Measurements from ENCODE around the gene AKIP1.
A peak's percentile ranks its signal among the peaks of the same experiment; 100 is the strongest.

AKIP1 gene

DNA sequence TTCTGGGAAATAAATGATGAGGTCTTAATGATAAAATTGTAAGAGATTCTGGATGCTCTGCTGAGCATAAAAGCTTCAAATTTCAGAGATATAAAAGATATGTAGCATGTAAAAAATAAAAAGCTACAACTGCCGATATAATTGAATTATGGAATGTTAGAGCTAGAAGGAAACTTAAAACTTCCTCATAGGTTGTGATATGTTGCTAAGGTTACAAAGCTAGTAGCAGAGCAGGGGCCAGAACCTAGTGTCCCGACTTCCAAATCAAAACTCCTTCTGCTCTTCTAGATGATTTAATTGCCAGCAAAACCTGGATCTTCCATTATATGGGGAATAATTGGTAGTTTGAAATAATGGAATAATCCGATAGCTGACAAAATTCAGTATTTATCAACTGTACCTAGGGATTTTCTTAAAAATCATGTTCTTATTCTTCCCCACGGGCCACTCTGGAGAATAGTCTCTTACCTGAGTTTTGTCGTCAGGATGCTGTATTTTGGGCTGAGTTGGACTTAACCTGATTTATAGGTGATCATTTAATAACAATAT is 31.6 kb downstream of the AKIP1 start, which contains the start of gene ASCL3:
TSS of gene ASCL3 (minus strand) at position 499 of the 549 bp plus-strand sequence. CDS start 4,855 bp downstream, outside the sequence.
- TF ChIP-seq, protein P1, sequence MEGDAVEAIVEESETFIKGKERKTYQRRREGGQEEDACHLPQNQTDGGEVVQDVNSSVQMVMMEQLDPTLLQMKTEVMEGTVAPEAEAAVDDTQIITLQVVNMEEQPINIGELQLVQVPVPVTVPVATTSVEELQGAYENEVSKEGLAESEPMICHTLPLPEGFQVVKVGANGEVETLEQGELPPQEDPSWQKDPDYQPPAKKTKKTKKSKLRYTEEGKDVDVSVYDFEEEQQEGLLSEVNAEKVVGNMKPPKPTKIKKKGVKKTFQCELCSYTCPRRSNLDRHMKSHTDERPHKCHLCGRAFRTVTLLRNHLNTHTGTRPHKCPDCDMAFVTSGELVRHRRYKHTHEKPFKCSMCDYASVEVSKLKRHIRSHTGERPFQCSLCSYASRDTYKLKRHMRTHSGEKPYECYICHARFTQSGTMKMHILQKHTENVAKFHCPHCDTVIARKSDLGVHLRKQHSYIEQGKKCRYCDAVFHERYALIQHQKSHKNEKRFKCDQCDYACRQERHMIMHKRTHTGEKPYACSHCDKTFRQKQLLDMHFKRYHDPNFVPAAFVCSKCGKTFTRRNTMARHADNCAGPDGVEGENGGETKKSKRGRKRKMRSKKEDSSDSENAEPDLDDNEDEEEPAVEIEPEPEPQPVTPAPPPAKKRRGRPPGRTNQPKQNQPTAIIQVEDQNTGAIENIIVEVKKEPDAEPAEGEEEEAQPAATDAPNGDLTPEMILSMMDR (IDR thresholded peaks at IDR 0.05; ENCODE audit: low read depth, low read length): no peak
- H3K27me3 ChIP-seq: no peaks in the 10 kb centered on the region
- DNase-seq: no peak
- H3K4me3 ChIP-seq (ENCODE audit: low read depth, low read length): no peak within 1 kb of the TSS
- H3K4me1 ChIP-seq: no peaks in the 10 kb centered on the region
- no peaks in the 10 kb centered on the region for H3K36me3 ChIP-seq
- no peaks in the 10 kb centered on the region for H3K9me3 ChIP-seq

DNA sequence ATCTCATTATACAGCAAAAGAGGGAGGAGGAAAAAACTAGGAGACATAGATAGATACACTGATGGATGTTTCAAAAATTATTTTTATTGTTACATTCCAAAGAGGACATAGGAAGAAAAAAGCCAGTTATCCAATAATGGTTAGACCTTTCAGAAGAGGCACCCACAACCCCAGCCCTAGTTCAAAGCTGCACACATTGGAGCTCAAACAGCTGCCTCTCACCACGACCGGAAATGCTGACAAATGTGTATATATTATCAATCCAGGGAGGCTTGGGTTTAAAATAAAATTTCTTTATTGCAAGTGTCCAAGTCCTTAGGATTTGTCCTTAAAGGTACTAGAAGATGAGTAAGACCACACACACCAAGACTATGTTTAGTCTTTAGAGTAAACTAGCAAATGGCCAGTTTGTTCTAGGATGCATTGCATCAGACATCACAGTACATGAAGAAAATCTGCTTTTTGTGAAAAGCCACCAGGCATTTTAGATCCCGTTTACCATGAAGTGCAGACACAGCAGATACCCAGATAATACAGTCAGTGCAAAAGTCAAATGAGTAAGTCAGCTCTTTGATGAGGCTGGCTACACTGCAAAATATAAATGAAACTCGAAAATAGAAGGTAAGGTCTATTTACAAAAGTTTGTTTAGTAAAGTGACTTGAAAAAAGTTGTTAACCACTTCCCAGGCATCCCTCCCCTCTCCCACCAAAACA is 36.4 kb downstream of the AKIP1 start:
- TF ChIP-seq, protein P1 (IDR thresholded peaks at IDR 0.05; ENCODE audit: low read depth, low read length): no peak
- no peaks in the 10 kb centered on the region for H3K9me3 ChIP-seq
- no peaks in the 10 kb centered on the region for H3K27me3 ChIP-seq
- no peak overlapping the region for H3K4me3 ChIP-seq (ENCODE audit: low read depth, low read length)
- no peaks in the 10 kb centered on the region for H3K36me3 ChIP-seq
- no peaks in the 10 kb centered on the region for H3K4me1 ChIP-seq
- DNase-seq: no peak

DNA sequence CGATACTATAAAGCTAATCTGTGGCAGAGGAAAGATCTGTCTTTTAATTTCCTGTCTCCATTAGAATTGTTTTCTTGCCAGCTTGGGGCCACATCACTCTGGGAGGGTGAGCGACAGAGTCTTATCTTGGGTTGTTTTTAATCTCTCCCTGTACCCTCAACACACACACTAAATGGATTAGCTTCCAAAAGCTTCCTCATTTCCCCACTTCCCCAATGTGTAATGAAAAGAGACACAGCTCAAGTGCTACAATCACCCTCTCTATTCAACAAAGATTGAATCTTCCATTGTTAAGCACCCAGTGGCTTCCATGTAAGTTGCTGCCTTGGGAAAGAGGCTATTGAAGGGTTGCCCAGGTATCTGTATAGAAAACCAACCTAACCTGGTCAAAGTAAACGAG is 37.9 kb downstream of the AKIP1 start:
- Histone ChIP-seq H3K9me3 (no peaks in the 10 kb centered on the region), H3K4me3 (ENCODE audit: low read depth, low read length) (no peak overlapping the region), H3K27me3 (no peaks in the 10 kb centered on the region), H3K4me1 (no peaks in the 10 kb centered on the region), H3K36me3 (no peaks in the 10 kb centered on the region)
- DNase-seq: no peak
- TF ChIP-seq, protein P1 (IDR thresholded peaks at IDR 0.05; ENCODE audit: low read depth, low read length): no peak

DNA sequence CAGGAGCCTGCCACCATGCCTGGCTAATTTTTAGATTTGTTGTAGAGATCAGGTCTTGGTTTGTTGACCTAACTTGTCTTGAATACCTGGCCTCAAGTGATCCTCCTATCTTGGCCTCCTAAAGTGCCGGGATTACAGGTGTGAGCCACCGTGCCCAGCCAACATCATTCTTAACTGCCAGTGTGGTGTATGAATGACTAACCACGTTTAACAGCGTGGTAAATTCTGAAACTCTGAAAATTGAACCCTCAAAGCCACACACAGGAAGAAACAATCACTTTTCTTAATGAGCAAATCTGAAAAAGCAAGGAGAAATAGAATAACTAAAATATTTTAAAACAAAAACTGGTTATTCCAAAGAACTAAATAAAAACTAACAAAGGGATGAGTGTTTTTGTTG is 45.9 kb downstream of the AKIP1 start:
- no peak overlapping the region for H3K4me3 ChIP-seq (ENCODE audit: low read depth, low read length)
- no peaks in the 10 kb centered on the region for H3K4me1 ChIP-seq
- TF ChIP-seq, protein P1 (IDR thresholded peaks at IDR 0.05; ENCODE audit: low read depth, low read length): no peak
- no peaks in the 10 kb centered on the region for H3K36me3 ChIP-seq
- no peaks in the 10 kb centered on the region for H3K9me3 ChIP-seq
- no peaks in the 10 kb centered on the region for H3K27me3 ChIP-seq
- no peak for DNase-seq

DNA sequence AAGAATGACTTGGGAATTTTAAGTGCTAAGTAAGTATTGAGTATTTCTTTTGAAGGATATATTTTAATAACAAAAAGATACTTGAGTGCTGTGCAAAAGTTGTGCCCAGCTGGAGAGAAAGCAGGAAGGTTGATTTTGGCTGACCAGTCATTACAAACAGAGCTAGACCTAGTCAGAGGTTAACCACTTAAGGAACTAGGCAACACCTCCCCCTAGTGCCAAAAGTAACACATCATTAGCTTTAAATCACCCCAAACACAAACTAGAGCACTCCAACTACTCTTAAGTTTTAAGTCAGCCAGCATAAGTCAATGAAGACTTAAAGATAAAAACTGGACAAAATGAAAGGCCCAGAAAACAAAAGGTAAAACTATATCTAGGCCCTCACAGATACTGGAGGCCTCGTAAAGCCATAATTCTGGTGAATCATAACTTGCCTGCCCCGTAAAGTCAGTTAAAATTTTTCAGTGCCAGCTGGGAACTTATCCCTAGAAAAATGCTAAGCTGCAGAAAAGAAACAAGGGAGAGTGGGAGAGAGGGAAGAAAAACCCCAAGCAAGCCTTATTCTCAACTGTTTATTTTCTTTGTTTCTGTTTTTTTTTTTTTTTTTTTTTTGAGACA is 48.7 kb downstream of the AKIP1 start:
- TF ChIP-seq, protein P1 (IDR thresholded peaks at IDR 0.05; ENCODE audit: low read depth, low read length): peak; percentile 55
- H3K9me3 ChIP-seq: no peaks in the 10 kb centered on the region
- DNase-seq: peak; percentile 9
- no peaks in the 10 kb centered on the region for H3K36me3 ChIP-seq
- H3K27me3 ChIP-seq: no peaks in the 10 kb centered on the region
- no peaks in the 10 kb centered on the region for H3K4me1 ChIP-seq
- H3K4me3 ChIP-seq (ENCODE audit: low read depth, low read length): no peak overlapping the region

DNA sequence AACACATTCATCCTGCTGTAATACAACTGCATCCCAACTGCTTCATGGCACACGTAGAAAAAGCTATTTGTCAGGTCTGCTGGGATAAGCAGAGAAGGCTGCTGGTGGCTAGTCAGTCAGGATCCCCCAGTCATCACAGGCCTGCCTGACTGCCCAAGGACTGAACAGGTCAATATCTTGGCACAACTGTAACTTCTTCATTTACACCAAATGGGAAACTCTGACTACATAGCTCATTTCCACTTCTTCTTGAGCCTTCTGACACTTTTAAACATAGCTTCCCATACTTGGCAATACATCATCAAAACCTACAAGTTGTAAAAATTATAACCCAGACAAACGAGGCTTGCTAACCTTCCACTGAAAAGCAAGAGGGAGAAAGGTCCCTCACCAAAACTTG is 50.4 kb downstream of the AKIP1 start:
- DNase-seq: no peak
- Histone ChIP-seq H3K4me1 (no peaks in the 10 kb centered on the region), H3K4me3 (ENCODE audit: low read depth, low read length) (no peak overlapping the region), H3K27me3 (no peaks in the 10 kb centered on the region), H3K36me3 (no peaks in the 10 kb centered on the region), H3K9me3 (no peaks in the 10 kb centered on the region)
- TF ChIP-seq, protein P1 (IDR thresholded peaks at IDR 0.05; ENCODE audit: low read depth, low read length): no peak
